KBM-7 (cell line): ENCODE measurements around the gene RHBDL1.

Experiments
- DNase-seq: peaks from one replicate; pipeline ENCODE4 v3.0.0-alpha.2; 2015
- in situ Hi-C: fragments of 300-500 bp; cut with MboI; formaldehyde crosslinking; loops from 2 replicates; pipeline ENCODE4 v1.14.3; 2020; ENCODE audit warnings: low sequenced_read_pairs, low pct_unique_long_range_greater_than_20kb, mixed read lengths

RHBDL1 gene

DNA sequence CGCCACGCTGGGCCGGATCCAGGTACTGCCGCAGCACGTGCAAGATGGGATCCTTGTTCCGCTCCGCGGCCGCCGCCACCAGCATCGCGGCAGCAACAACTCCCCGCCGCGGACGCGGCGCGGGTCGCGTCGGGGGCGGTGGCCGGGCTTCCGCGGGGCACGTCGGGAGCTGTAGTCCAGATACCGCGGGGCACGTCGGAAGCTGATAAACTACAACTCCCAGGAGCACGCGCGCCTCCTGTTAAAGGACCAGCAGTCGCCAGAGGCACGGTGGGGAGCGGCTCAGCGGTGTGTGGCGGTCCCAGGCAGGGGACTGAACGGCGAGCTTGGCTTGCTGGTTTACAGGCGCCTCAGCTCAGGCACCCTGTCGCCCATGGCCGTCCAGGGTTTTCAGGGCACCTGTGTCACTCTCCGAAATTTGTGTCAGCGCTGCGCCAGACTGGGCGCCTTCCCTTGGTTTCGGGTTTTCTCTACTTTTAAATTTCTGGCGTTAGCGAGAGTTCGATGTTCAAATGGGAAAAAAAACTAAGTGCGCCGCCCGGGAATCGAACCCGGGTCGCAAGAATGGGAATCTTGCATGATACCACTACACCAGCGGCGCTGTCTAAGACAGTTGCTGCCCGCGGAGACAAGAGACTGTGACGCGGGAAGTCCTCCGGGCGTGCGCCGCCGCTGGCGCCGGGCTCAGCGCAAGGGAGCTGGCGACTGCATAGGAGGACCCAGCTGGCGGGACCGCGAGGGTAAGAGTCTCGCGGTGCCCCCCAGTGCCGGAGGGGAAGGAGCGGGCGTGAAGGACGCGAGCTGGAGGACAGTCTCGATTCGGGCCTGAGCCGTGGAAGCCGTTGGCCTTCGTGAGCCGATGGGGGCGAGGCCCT lies 39.0 kb upstream of the RHBDL1 start, which contains the start of gene METTL26:
METTL26 (minus strand) TSS at position 100 of the 875 bp plus-strand sequence; CDS start at position 85, 15 bp downstream.
- in situ Hi-C loops, result no loop called here
- peak; percentile 96 for DNase-seq

DNA sequence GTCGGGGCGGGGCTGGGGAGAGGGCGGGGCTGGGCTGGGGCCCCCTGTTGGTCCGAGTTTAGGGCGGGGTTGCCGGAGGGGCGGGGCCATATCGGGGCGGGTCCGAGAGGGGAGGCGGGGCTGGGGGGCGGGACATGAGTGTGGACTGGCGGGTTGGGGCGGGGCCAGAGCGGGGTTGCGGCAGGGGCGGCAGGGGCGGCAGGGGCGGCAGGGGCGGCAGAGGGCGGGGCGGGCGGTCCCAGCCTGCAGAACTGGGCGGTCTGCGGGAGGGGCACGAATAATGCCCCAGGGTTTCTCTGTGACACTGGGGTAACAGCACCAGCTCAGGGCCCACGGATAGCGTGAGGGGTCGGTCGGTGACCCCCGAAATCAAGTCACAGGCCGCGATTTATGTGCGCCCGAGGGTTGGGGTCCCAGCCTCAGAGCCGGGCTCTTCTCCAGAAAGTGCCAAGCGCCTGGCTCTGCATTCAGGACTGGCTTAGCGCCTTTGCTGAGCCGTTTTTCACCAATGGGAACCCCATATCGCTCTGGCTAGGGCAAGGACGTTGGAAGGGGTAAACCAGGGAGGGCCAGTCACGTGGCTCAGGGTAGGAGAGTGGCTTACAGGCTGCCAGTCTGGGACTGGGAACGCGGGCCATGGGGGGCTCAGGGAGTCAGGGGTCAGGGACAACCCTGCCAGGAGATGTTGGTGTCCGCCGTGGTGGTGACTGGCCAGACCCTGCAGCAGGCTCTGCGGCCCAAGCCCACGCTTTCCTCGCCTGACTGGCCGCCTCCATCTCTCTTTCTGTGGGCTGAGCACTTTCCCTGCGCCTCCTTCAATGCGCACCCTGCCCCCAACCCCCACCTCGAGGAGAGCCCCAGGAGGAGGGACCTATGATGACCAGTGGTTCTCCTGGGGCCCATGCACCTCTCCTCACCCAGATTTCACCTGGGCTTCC lies 38.1 kb upstream of the RHBDL1 start:
- DNase-seq, result peak; percentile 32
- in situ Hi-C loops, result no loop called here

DNA sequence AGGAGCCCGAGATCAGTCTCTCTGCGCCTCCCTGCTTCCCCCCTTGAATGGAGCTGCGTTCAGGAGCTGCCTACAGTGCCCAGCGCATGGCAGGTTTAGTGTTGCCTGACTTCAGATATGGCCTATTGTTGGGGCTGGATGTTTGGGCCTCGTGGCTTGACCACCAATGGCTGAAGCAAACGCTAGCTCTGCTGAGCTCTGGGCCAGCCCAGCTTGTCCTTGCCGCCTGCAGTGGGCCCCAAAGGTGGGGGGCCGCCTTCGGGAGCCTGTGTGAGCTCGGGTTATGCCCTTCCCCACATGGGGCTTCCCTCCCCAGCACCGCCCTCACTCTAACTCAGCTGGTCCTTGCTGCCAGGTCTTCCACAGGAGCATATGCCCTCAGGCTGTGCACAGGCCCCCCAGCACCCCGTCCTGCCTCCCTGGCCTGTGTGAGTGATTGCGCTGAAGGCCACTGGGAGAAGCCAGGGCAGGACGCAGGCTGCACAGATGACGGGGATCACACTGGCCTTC lies 37.4 kb upstream of the RHBDL1 start:
- in situ Hi-C loops, result no loop called here
- DNase-seq, result no peak

DNA sequence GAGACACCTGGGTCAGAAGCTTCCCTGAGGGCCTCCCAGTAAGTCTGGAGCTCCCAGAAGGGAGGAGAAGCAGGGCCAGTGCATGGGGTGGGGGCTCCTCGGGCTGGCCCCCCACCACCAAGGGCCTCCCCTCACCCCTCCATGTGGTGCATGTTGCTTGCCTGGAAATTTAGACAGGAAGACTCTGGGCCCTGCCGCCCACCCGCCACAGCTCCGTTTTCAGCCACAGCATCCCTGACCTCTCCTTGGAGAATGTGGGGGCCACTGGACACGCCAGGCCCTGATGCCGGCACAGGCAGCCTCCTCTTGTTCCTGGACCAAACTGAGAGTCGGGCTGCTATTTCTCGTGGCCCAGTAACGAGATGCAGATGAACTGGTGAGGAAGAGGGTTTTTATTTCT lies 36.6 kb upstream of the RHBDL1 start:
- no peak for DNase-seq
- in situ Hi-C loops, result no loop called here

DNA sequence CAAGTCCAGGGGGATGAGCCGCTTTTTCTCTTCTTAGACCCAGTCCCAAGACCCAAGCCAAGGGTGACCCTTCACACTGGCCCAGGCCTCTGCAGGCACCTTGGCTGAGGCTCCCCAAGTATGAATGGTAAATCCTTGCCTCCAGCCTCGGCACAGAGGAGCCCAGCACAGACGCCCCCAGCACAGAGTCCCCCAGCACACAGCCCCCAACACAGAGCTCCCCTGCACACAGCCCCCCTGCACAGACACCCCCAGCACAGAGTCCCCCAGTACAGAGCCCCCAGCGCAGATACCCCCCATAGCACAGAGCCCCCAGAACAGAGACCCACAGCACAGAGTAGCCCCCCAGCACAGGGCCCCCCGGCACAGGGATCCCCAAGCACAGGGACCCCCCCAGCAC lies 34.9 kb upstream of the RHBDL1 start:
- in situ Hi-C loops, result no loop called here
- DNase-seq, result no peak

DNA sequence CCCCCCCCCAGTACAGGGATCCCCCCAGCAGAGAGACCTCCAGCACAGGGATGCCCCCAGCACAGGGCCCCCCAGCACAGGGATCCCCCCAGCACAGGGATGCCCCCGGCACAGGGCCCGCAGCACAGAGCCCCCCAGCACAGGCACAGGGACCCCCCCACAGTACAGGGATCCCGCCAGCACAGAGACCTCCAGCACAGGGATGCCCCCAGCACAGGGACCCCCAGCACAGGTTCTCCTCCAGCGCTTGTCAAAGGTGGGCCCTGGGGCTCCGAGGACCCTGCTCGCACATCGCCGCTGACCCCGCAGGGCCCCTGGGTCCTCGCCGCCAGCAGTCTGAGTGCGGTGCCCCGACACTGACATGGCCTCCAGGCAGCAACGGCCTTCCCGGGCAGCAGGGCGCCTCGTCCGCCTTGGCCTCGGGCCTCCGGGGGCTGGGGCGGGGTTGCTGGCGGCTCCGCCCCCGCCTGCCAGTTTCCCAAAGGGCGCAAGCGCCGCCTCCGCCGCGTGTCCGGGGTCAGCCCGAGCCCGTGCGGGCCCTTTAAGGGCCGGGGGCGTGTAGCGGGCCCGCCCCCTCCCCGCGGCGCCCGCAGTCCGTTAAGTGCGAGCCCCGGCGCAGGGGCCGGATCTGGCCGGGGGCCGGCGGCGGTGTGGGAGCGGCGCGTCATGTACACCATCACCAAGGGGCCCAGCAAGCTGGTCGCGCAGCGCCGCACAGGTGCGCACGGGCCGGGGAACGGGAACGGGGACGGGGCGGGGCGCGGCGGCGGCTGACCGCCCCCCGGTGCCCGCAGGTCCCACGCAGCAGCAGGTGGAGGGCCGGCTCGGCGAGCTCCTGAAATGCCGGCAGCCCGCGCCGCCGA lies 33.9 kb upstream of the RHBDL1 start, which contains the start of gene MCRIP2:
MCRIP2 (plus strand) TSS at position 503 of the 863 bp plus-strand sequence; CDS start at position 667, 164 bp downstream.
- in situ Hi-C loops, result no loop called here
- peak; percentile 86 for DNase-seq

DNA sequence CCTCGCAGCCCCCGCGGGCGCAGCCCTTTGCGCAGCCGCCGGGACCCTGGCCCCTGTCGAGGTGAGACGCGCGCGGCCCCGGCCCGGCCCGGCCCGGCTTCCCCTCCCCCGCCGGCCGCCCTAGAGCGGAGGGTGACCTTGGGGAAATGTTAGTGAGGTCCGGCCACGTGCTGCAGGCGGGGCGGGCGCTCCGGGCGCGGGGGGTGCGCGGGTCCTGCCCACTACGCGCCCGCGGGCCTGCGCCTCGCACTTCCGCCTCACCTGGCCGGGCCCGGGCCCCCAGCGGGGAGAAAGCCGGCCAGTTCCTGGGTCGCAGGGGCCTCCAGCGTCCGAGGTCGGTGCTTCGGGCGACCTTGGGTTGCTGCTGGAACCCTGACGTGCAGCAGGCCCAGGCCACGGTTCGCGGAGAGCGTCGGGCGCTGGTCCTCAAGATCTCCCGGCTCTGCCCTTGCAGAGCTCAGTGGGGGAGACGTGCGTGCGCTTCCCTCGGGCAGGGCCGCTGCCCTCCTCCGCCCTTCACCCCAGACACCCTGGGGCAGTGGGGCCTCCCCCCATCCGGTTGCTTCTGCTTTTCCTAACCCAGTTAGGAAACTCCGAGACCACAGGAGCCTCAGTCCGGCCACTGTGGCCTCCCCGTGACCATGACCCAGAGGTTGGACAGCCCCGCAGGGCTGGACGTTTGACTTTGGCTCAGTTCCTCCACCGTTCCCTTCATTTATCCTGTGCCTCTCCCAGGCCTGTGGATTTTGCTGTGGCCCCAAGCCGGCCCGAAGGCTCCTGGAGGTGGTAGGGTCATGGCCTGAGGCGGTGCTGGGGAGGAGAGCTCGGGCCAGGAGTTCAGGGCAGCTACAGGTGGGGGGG lies 33.1 kb upstream of the RHBDL1 start:
- in situ Hi-C loops, result no loop called here
- DNase-seq, result peak; percentile 62

DNA sequence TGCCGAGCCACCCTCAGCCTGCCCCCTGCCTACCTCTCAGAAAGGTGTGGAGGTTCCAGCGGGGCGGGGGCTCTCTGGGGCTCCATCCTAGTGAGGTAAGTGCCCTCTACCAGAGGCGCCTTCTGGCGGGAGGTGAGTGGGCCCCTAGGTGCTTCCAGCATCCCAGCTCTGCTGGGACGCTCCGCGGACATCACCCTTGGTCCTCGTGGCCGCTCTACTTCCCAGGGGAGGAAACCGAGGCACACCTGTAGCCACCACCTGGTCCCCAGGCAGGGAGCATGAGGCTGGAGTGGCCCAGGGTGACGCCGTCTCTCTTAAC lies 32.5 kb upstream of the RHBDL1 start:
- in situ Hi-C loops, result no loop called here
- DNase-seq, result no peak

DNA sequence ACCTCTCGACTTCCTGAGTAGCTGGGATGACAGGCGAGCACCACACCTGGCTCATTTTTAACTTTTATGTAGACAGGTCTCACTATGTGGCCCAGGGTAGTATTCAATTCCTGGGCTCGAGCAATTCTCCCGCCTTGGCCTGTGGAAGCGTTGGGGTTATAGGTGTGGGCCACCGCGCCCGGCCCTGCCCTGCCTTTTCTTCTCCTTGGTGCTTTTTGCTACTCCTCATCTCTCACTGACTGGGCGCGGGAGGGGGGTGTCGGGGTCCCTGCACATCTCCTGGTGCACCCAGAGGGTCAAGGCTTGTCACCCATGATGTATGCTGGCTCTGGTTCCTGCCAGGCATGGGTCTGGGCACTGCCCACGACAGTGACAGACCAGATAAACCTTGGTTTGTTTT lies 30.9 kb upstream of the RHBDL1 start:
- DNase-seq, result no peak
- in situ Hi-C loops, result no loop called here

DNA sequence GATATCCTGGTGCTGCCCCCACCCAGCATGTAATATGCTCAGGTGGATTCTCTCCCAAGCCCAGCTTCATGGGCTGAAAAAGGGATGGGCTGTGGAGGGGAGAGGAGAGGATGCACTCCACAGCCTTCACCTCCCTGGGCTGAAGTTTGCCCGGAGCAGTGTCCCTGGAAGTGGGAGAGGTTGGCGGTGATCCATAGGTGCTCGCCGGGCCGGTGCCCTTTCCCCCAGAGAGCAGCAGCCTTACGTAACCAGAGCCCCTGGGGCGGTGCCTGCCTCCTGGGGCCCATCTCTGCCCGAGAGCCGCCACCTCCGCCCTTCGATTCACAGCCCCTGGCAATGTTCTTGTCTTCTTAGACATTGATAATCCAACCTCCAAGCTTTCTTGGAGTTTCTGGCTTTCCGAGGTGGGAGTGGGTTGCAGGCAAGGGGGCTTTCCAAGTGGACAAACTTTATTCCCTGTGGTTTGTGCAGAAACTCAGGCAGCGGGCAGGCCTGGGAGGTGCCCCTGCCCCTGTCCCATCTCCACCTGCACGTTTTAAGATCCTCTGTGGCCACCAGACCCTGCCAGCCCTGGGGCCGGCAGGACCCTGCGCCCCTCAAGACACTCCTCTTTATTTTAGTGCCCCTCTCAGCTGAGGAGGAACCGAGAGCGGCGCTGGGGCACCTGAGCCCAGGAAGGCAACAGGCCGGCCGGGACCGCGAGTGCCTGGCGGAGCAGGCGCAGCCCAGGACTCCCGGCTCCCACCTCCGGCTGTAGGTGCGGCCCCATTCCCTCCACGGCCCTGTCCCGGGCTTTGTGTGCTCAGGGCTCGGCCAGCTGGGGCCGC lies 29.4 kb upstream of the RHBDL1 start:
- no peak for DNase-seq
- in situ Hi-C loops, result no loop called here

DNA sequence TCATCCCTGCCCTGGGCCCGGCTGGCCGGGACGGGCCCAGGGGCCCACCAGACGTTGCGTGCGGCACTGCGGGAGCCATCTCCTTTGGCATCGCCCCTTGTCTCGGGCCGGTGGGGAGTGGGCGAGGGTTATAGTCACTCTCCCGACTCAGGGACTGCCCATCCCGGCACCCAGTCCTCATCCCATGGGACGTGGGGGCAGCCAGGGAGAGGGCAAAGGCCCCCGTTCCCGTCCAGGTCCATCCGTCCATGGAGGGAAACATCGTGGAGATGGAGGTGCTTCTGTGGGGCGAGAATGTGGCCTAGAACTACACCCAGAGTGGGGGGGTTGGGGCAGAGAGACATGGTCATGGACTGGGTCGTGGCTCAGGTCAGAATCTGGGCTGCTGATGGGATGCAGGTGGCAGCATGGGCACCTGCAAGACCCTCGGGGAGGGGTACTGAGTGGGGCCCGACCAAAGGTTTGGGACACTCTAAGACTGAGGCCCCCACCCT lies 28.7 kb upstream of the RHBDL1 start:
- in situ Hi-C loops, result no loop called here
- DNase-seq, result no peak

DNA sequence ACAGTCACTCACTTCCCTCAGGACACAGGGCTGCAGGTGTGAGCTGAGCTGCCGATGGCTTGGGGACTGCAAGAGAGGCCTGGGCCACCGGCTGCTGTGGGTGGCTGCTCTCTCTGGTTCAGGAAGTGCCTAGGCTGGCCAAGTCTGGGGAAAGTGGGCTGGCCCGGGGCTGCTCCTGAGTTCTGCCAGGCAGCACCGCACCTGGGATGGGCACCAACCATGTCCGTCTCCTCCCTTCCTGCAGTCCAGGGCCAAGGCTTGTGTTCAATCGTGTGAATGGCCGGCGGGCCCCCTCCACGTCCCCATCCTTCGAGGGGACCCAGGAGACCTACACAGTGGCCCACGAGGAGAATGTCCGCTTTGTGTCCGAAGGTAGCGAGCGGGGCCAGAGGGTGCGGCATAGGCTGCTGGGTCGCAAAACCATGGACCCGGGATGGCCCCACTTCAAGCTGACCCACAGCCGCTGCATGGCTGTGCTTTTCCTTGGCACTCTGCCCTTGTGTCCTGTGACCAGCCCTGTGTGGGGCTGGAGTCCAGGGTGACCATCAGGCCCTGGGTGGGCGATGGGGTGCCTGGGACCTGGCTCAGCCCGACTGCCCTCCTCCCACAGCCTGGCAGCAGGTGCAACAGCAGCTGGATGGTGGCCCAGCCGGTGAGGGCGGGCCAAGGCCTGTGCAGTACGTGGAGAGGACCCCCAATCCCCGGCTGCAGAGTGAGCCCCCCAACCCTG lies 28.1 kb upstream of the RHBDL1 start:
- no peak for DNase-seq
- in situ Hi-C loops, result no loop called here

DNA sequence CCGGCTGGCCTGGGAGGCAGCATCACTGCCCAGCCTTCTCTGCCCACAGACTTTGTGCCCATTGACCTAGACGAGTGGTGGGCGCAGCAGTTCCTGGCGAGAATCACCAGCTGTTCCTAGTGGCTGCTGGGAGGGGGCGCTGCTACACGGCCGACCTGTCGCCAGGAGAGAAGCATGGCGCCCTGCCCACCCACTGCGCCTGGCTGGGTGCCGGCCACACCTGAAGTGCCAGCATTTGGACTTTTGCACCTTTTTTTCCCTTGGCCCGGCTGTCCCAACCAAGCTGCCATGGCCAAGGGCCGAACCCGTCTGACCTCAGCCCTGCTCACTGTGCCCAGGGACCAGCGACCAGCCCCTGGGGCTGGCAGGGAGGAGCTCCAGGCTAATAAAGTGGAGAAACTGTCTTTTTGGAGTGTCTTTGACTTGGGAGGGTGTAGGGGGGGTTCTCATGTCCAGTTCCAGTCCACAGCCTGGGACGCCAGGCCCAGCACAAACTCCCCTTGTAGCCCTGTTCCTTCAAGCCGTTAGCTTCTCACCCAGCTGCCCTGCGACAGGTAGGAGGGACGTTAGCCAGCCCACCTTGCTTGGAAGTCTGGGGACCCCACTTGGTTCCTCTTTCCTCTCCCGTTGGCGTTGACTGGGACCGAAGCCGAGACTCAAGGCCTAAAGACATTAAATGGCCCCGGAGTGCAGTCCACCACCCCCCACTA lies 27.2 kb upstream of the RHBDL1 start:
- in situ Hi-C loops, result no loop called here
- DNase-seq, result no peak

DNA sequence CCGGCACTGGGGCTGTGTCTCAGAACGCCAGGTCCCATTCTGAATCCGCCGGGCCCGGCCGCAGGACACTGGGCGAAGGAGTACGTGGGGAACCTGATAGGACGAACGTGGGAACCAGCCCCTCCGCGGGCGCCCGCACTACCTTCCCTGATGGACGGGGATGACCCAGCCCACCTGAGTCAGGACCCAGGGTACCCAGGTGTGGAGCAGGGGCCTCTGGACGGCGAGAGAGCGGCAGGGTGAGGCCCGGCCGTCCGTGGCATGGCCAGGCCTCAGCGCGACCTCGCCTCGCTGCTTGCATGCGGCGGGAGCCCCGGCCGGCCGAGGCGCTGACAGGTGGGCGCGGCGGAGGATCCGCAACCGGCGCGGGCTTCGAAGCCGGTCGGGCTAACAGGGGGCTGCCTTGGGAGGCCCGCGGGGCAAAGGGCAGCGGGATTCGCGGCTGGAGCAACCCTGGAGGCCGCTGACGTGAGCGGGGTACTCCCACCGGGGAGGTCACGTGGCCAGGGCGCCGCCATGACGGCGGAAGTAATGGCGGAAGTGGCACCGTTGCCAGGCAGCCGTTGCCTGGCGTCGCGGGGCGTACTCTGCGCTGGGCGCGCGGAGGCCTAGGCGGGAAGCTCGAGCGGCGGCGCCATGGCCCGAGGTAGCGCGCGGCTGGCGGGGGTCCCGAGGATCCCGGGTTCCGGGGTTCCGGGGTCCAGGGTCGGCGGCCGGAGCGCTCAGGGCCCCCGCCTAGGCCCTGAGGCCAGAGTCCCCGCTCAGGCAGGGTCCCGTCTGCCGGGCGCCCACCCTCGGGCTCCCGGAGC lies 26.5 kb upstream of the RHBDL1 start, which contains the start of gene WDR90:
WDR90 (plus strand) TSS at position 585 of the 809 bp plus-strand sequence; CDS start at position 637, 52 bp downstream.
- in situ Hi-C loops, result no loop called here
- DNase-seq, result peak; percentile 88

DNA sequence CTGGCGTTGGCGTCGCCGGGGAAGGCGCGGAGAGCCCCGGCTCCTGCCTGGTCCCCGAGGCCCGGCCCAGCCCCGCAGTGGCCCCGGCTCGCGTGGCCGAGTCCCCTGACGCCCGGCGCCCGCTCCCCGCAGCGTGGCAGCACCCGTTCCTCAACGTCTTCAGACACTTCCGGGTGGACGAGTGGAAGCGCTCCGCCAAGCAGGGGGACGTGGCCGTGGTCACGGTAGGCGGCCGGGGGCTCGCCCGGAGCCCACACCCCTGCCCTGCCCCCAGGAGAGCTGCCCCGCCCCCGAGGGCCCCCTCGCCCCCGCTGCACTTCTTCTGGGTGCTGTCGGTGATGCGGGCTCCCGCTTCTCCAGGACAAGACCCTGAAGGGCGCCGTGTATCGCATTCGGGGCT lies 25.8 kb upstream of the RHBDL1 start:
- no peak for DNase-seq

More for the DNA sequence above, 25.8 kb upstream of the RHBDL1 start:
- in situ Hi-C loops, result no loop called here
